Fibroblast of mammary gland (primary cell): Measurements from ENCODE around the gene ZIC4.
A peak's percentile ranks its signal among the peaks of the same experiment; 100 is the strongest.

ENCODE experiments used
- DNase-seq: peaks from one replicate; pipeline ENCODE4 v3.0.0-alpha.2; 2010; ENCODE audit warnings: low read depth
- H3K4me3 ChIP-seq: 2 replicates; pipeline ENCODE4 v1.5.1; 2011; ENCODE audit warnings: low read depth, mild to moderate bottlenecking, low read length, moderate library complexity; ENCODE audit not compliant: control insufficient read depth
- TF ChIP-seq, protein P1 (sequence below): conservative IDR thresholded peaks from 2 replicates; pipeline ENCODE4 v1.5.1; 2011; ENCODE audit warnings: low read depth, low read length, inconsistent platforms; ENCODE audit not compliant: control insufficient read depth, insufficient read depth

ZIC4 gene

DNA sequence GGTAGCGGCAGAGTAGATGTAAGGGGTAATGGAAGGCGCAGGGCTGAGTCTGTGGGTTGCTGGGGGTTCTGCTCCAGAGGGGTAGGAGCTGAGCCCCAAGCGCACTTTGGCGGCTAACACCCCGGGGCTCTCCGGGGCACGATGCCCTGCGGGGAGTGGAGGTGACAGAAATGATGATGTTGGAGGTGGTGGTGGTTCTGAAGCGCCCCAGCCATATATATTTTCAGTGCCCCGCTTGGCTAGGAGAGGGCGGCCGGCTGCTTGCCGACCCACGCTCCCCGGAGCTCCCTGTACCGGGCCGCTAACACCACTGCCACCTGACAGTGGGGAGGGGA, 9.7 kb downstream of the ZIC4 start:
- H3K4me3 ChIP-seq, result no peak overlapping the region
- TF ChIP-seq, protein P1, sequence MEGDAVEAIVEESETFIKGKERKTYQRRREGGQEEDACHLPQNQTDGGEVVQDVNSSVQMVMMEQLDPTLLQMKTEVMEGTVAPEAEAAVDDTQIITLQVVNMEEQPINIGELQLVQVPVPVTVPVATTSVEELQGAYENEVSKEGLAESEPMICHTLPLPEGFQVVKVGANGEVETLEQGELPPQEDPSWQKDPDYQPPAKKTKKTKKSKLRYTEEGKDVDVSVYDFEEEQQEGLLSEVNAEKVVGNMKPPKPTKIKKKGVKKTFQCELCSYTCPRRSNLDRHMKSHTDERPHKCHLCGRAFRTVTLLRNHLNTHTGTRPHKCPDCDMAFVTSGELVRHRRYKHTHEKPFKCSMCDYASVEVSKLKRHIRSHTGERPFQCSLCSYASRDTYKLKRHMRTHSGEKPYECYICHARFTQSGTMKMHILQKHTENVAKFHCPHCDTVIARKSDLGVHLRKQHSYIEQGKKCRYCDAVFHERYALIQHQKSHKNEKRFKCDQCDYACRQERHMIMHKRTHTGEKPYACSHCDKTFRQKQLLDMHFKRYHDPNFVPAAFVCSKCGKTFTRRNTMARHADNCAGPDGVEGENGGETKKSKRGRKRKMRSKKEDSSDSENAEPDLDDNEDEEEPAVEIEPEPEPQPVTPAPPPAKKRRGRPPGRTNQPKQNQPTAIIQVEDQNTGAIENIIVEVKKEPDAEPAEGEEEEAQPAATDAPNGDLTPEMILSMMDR, result no peak
- DNase-seq, result no peak

DNA sequence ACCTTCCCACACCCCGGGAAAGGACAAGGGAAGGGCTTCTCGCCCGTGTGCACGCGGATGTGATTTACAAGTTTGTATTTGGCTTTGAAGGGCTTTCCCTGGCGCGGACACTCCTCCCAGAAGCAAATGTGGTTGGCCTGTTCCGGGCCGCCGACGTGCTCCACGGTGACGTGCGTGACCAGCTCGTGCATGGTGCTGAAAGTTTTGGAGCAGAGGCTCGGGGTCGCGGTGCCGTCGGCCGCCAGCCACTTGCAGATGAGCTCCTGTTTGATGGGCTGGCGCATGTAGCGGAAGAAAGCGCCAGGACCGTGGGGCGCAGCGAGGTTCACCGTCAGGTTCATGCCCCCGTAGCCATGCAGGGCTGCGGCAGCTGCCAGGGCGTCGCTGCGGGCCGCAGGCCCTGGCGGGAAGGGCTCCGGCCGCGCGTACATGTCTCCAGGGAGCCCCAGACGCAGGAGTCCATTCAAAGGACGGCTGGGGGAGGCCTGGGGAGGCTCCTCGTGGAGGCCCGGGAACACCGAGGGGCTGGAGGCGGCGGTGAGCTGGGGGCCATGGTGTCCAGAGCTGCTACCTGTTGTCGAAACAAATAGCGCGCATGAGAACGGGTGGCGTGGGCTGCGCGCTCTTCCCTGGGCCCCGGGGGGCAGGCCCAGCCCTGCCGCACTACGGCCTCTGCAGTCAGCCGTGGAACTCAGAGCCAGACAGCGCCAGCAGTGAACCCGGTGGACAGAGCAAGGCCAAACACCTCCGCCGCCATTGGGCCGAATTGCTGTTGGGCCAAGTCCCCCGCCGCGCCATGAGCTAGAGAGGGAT, 10.2 kb downstream of the ZIC4 start:
- TF ChIP-seq, protein P1, result no peak
- DNase-seq, result no peak
- H3K4me3 ChIP-seq, result no peak overlapping the region

DNA sequence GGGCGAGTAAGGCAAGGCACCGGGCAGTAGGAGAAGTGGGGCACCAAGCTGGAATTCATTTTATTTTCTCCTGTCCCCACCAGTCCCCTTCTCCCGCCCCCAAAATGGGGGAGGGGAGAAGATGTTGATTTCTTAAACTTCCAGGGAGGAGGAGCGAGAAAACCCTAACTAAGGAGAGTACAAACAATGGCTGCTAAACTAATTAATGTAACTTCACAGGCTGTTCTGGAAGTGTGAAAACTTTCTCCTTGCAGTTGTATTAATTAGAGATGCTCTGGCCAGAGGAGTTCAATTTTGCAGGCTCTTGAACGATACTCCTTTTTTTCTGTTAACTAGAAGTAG, 11.5 kb downstream of the ZIC4 start:
- DNase-seq, result no peak
- no peak overlapping the region for H3K4me3 ChIP-seq
- TF ChIP-seq, protein P1, result no peak

DNA sequence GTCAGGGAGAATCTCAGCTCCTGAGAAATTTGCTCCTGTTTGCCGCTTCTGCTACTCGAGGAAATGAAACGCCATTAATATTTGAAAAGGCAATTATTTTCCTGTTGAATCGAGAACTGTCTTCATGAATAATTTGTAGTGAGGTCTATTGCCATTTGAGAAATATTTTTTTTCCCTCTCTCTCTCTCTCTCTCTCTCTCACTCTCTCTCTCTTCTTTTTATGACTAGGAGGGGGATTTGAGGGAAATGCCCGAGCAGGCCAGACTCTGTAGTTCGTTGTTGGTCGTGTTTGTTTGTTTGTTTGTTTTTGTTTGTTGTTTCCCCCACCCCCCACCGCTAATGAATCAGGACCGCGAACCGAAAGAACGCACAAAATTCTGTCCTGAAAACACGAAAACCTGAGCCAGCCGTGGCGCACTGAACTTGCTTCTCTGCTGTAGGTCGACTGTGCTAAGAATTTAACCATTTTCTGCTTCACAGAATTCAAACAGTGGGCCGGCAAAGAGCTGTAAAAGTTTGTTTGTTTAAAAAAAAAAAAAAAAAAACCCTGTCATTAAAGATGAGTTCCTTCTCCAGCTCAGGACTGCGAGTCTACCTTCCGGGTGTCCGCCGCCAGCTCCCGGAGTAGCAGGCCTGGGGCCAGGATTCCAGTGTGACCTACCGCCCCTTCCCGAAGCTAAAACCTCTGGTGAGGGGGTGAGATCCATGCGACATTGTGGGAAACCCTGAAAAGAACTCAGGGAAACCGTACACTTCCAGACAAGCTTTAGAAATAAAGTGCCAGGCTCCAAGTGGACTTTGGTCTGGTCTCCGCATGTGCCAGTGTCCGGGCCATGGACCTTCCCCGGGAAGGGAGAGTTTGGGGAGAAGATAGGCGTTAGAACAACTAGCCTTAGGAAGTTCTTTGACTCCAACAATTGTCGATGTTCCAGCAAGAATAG, 12.1 kb downstream of the ZIC4 start:
- no peak overlapping the region for H3K4me3 ChIP-seq
- TF ChIP-seq, protein P1, result no peak

DNA sequence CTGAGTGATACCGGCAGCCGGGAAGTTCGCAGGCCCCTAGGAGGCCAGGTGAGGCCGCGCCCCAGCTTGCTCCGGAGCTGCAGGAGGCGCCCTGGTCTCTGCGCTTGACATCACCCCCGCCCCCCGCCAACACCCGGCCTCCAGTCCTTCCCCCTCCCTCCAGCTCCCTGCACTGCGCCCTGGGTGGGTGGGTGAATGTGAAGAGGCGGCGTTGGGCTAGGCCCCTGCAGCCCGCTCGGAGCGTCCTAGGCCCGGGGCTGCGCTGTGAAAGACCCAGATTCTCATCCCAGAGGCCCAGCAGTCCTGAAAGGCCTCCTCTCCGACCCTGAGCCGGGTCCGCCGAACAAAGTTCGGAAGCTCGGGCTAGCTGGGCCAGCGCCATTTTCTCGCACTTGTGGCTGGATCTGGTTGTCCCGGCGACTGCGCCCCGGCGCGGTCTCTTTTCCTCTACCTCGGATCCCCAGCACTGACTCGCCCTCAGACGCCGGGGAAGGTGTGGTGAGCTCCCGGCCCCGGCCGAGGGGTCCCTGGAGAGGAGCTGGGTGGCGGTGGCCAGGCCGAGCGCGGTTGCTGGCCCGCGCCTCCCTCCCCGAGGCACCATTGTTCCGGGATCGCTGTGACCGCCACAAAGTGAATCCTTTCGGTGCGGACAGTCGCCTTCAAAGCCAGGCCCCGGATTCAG, 12.9 kb downstream of the ZIC4 start:
- peak overlapping the region; percentile 13 for H3K4me3 ChIP-seq

More for the DNA sequence above, 12.1 kb downstream of the ZIC4 start:
- DNase-seq, result no peak

DNA sequence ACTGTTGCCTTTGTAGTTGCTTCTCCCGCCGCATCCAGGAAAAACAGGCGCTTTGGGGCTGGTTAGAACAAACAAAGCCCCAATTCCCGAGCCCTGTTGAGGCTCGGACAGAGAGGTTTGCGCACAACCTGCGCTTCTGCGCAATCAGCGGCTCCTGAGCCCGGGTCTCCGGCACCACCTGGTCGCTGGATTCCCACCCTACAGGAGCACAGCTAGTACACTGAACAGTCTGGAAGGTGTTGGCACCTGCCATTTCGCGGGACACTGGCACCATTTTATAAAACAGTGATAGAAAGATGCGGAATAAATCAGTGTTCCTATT, 13.8 kb downstream of the ZIC4 start:
- TF ChIP-seq, protein P1, result no peak
- peak overlapping the region; percentile 31 for H3K4me3 ChIP-seq
- no peak for DNase-seq

More for the DNA sequence above, 12.9 kb downstream of the ZIC4 start:
- no peak for DNase-seq
- TF ChIP-seq, protein P1, result no peak
